Measurements from ENCODE around the gene ARPP21. TPM values are rescaled to one million over a fixed set of nuclear protein-coding genes. Genes with fewer than 3 reads are reported as not detected.

The ARPP21 gene
- polyA plus RNA-seq, 1 donor (not counting 4 experiments of a cell fraction or from before 2014, with no cell fraction given): not detected

- H3K36me3 ChIP-seq (ENCODE audit: control insufficient read depth in 2 of 2, extremely low read depth in 1 of 2, insufficient read depth in 2 of 2, low read length in 2 of 2): no peaks in the 10 kb centered on the region
- H3K4me2 ChIP-seq (ENCODE audit: control insufficient read depth, extremely low read depth, insufficient read depth, low read depth, low read length): no peak overlapping the region
- no peak overlapping the region for H2AFZ ChIP-seq (ENCODE audit: control insufficient read depth, low read length)
- no peaks in the 10 kb centered on the region for H3K9me1 ChIP-seq (ENCODE audit: control insufficient read depth, extremely low read depth, insufficient read depth, low read length)
- H4K20me1 ChIP-seq (ENCODE audit: control insufficient read depth, extremely low read depth, insufficient read depth, low read length): no peaks in the 10 kb centered on the region
- TF ChIP-seq CTCF (optimal IDR thresholded peaks at IDR 0.05 in 1 of 3, IDR thresholded peaks at IDR 0.05 in 1 of 3, conservative IDR thresholded peaks at IDR 0.05 in 1 of 3; ENCODE audit: extremely low read depth in 1 of 3, insufficient read depth in 2 of 3, low read length in 3 of 3) (no peak), EZH2 (IDR thresholded peaks at IDR 0.05; ENCODE audit: low read length) (no peak)
- no peaks in the 10 kb centered on the region for H3K9me3 ChIP-seq (ENCODE audit: control insufficient read depth, low read depth, low read length)
- no peaks in the 10 kb centered on the region for H3K27me3 ChIP-seq (ENCODE audit: control insufficient read depth, extremely low read depth, insufficient read depth, low read length)
- no peak overlapping the region for H3K27ac ChIP-seq (ENCODE audit: control insufficient read depth, insufficient read depth, low read length)
- H3K79me2 ChIP-seq (ENCODE audit: control insufficient read depth, insufficient read depth, low read length): no peaks in the 10 kb centered on the region
- no peak overlapping the region for H3K9ac ChIP-seq (ENCODE audit: control insufficient read depth, extremely low read depth, insufficient read depth, low read length)
- dilution Hi-C loops (cut with MboI; ENCODE audit: extremely low pct_ligation_motif_present, low sequenced_read_pairs): no loop called here
- no peak overlapping the region for H3K4me3 ChIP-seq (ENCODE audit: control insufficient read depth in 2 of 3, extremely low read depth in 1 of 3, insufficient read depth in 2 of 3, low read depth in 1 of 3, low read length in 3 of 3)
- no peaks in the 10 kb centered on the region for H3K4me1 ChIP-seq (ENCODE audit: control insufficient read depth, extremely low read depth, insufficient read depth, low read length)
- no peak for DNase-seq (ENCODE audit: low read depth, low spot score)
- FAIRE-seq: no peak
Observed at GRCh38 chr3:35751207-35751606, 111.9 kb downstream of the ARPP21 start.

- Histone ChIP-seq H3K9me1 (ENCODE audit: control insufficient read depth, extremely low read depth, insufficient read depth, low read length) (no peaks in the 10 kb centered on the region), H3K4me2 (ENCODE audit: control insufficient read depth, extremely low read depth, insufficient read depth, low read depth, low read length) (no peak overlapping the region), H3K4me1 (ENCODE audit: control insufficient read depth, extremely low read depth, insufficient read depth, low read length) (no peaks in the 10 kb centered on the region), H4K20me1 (ENCODE audit: control insufficient read depth, extremely low read depth, insufficient read depth, low read length) (no peaks in the 10 kb centered on the region), H3K79me2 (ENCODE audit: control insufficient read depth, insufficient read depth, low read length) (no peaks in the 10 kb centered on the region), H3K27ac (ENCODE audit: control insufficient read depth, insufficient read depth, low read length) (no peak overlapping the region), H3K9me3 (ENCODE audit: control insufficient read depth, low read depth, low read length) (no peaks in the 10 kb centered on the region), H3K36me3 (ENCODE audit: control insufficient read depth in 2 of 2, extremely low read depth in 1 of 2, insufficient read depth in 2 of 2, low read length in 2 of 2) (no peaks in the 10 kb centered on the region), H3K4me3 (ENCODE audit: control insufficient read depth in 2 of 3, extremely low read depth in 1 of 3, insufficient read depth in 2 of 3, low read depth in 1 of 3, low read length in 3 of 3) (no peak overlapping the region), H2AFZ (ENCODE audit: control insufficient read depth, low read length) (no peak overlapping the region), H3K9ac (ENCODE audit: control insufficient read depth, extremely low read depth, insufficient read depth, low read length) (no peak overlapping the region), H3K27me3 (ENCODE audit: control insufficient read depth, extremely low read depth, insufficient read depth, low read length) (no peaks in the 10 kb centered on the region)
- dilution Hi-C loops (cut with MboI; ENCODE audit: extremely low pct_ligation_motif_present, low sequenced_read_pairs): no loop called here
- TF ChIP-seq EZH2 (IDR thresholded peaks at IDR 0.05; ENCODE audit: low read length): no peak
- no peak for TF ChIP-seq CTCF (optimal IDR thresholded peaks at IDR 0.05 in 1 of 3, IDR thresholded peaks at IDR 0.05 in 1 of 3, conservative IDR thresholded peaks at IDR 0.05 in 1 of 3; ENCODE audit: extremely low read depth in 1 of 3, insufficient read depth in 2 of 3, low read length in 3 of 3)
- DNase-seq (ENCODE audit: low read depth, low spot score) (no peak), FAIRE-seq (no peak)
Observed at GRCh38 chr3:35757991-35758757, 118.8 kb downstream of the ARPP21 start.
